NCI-H128 (cell line): ENCODE data around the gene CABYR.
A peak's percentile ranks its signal among the peaks of the same experiment; 100 is the strongest.

Experiments used
- DNase-seq: peaks from one replicate; lab custom pipeline; 2025; ENCODE audit not compliant: unreplicated experiment; lab: John Stamatoyannopoulos, UW

The CABYR gene, protein sequence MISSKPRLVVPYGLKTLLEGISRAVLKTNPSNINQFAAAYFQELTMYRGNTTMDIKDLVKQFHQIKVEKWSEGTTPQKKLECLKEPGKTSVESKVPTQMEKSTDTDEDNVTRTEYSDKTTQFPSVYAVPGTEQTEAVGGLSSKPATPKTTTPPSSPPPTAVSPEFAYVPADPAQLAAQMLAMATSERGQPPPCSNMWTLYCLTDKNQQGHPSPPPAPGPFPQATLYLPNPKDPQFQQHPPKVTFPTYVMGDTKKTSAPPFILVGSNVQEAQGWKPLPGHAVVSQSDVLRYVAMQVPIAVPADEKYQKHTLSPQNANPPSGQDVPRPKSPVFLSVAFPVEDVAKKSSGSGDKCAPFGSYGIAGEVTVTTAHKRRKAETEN

GRCh38 chr18:24138789-24139616, at the start of gene CABYR:
TSS of gene CABYR (plus strand) at chr18:24139062. CDS start at chr18:24143115, 4,053 bp downstream.
- peak; percentile 79 for DNase-seq

- DNase-seq, result no peak
These were observed 49.8 kb upstream of the CABYR start for GRCh38 chr18:24089076-24089475.

GRCh38 chr18:24089515-24090337, 49.1 kb upstream of the CABYR start:
- DNase-seq, result no peak

DNA sequence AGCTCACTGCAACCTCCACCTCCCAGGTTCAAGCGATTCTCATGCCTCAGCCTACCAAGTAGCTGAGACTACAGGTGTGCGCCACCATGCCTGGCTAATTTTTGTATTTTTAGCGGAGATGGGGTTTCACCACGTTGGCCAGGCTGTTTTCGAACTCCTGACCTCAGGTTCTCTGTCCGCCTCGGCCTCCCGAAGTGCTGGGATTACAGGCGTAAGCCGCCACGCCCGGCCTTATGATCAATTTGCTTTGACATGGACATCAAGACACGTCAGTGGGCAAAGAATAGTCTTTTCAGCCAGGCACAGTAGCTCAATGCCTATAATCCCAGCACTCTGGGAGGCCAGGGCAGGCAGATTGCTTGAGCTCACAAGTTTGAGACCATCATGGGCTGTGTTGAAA, 48.0 kb upstream of the CABYR start:
- no peak for DNase-seq

DNA sequence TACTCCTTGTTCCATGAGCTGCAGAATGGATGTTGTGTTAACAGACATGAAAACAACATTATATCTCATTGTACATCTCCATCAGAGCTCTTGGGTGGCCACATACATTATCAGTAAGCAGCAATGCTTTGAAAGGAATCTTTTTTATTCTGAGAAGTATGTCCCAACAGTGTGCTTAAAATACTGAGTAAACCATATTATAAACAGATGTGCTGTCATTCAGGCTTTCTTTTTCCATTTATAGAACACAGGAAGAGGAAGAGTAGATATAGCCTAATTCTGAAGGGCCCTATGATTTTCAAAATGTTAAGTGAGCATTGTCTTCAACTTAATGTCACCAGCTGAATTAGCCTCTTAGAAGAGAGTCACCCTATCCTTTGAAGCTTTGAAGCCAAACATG, 44.3 kb upstream of the CABYR start:
- no peak for DNase-seq

- no peak for DNase-seq
These were observed 42.9 kb upstream of the CABYR start for GRCh38 chr18:24095976-24096375.

DNA sequence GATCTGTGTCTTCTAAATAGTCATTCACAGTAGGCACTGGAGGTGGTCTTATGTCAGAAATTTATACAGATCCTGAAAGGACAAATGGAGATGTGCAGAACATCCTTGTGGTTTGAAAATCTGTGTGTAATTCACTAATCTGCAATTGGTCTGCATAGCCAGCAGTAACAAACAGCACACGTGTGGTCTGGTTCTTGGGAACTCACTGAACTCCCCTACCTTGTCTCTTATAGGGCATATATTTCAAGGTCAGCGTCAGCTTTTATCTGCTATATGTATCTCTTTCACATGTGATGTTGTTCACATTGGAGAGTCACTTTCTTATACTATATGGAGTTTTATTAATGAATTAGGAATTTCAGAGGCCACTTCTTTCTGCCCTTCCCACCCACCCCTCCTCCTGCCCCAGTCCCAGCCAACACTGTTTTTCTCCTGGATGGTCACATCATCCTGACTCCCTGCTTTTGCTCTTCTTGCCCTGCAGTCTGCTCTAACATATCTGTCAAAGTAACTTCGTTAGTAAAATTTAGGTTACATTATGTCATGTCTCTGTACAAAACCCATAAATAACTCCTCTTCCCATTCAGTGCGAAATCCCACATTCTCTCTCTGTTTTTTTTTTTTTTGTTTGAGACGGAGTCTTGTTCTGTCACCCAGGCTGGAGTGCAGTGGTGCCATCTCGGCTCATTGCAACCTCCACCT, 35.4 kb upstream of the CABYR start:
- DNase-seq, result no peak

- no peak for DNase-seq
These were observed 34.4 kb upstream of the CABYR start for GRCh38 chr18:24104486-24104885.

DNA sequence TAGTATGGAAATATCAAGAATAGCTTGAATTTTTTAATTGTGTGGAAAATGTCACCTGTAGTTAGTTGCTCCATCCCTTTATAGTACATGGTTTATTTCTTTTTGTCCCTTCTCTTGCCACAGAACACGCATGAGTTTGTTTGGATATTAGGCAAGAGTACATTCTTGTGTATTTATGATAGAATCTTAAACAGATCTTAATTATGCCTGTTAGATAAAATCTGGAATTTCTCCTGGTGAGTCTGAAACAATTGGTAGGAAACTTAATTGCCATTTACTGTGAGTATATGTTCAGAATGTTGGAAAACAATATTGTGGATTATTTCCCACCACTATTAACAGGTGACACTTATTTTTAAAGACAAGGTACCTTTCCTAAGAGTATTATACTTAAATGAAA, 30.2 kb upstream of the CABYR start:
- DNase-seq, result no peak

- DNase-seq, result no peak
These were observed 26.9 kb upstream of the CABYR start for GRCh38 chr18:24111936-24112335.

- no peak for DNase-seq
These were observed 26.4 kb upstream of the CABYR start for GRCh38 chr18:24112464-24112863.

GRCh38 chr18:24112874-24113615, 25.8 kb upstream of the CABYR start:
- no peak for DNase-seq

DNA sequence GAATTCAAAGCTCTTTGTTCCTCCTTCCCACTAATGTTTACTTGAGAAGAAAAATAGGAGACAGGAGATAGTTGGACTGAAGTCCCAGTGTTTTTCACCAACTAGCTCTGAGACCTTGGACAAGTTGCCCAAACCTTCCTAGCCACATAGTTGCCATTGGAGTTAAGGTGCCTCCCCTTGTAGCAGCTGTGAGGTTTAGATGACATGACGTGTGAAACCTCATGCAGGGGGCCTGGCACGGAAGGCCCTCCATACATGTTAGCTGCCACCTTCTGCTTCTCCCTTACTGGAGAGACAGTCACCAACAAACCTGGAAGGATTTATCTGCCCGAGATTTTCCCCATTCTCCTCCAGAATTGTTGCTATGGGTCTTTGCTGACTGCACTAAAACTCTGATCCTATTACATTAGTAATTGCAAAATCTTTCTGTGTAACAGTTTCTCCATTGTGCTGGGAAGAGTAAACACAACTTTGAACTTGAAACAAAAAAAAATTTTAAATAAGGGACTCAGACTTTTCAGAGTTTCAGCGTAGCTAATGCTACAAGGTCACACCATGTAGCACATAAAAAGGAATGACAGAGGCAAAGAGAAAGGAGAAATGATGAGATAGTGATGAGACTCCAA, 23.8 kb upstream of the CABYR start:
- no peak for DNase-seq

DNA sequence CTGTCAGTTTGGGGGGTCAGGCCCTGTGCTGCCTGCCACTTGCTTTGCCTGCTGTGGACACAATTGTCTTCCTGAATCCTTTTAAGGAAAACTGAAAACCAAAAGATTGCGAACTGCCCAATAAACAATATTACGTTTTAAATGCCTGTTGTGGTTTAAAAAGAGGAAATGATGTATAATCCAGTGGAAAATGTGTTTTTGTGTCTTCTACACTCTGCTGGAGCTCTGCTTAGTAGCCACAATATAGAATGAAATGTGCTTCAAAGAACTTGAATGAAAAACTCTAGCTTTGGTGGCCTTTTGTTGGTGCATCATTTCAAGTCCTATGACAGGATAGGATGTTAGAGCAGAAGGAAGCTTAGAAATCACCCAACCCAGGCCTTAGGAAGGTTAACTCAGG, 23.2 kb upstream of the CABYR start:
- DNase-seq, result no peak

DNA sequence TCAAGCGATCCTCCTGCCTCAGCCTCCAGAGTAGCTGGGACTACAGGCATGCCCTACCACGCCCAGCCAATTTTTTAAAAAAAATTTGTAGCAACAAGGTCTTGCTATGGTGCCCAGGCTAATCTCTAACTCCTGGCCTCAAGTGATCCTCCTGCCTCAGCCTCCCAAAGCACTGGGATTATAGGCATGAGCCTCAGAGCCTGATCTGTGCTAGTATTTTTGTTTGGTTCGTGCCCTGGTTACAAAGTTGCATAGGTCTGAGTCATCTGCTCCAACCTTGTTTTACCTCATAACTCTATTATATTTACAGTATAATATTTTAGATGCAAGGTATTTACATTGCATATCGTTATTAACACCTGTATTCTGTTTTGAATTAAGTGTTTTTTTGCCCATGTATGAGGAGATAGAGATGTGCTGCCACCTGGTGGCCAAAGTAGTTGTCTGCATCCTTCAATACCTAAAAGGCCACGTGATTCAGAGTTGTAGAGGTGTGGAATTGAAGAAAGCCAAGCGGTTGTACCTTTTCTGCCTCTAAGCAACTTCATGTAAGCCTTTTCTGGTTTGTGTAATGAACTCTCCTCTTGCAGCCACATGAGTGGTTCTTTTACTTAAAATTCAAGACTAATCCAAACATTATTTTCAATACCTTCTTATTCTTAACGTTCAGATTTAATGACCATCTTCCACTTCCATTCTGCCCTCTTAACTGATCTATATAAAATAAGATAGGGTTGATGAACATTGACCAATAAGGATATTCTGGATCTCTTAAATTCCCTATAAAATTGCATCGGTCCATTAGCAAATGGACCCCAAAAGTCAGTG, 19.9 kb upstream of the CABYR start:
- DNase-seq, result peak; percentile 71

DNA sequence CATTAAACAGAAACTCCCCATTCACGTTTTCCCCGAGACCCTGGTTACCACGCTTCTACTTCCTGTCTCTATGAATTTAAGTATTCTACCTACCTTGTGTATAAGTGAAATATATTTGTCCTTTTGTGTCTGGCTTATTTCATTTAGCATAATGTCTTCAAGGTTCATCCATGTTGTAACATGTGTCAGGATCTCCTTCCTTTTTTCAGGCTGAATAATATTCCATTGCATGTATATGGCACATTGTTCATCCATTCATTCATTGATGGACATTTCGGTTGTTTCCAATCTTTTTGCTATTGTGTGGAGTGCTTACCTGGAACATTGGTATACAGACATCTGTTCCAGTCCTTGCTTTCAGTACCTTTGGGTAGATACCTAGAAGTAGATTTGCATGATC, 18.2 kb upstream of the CABYR start:
- DNase-seq, result no peak

GRCh38 chr18:24121625-24122024, 17.2 kb upstream of the CABYR start:
- no peak for DNase-seq

- DNase-seq, result no peak
These were observed 12.5 kb upstream of the CABYR start for GRCh38 chr18:24126155-24126961.
